Activated naive CD4-positive, alpha-beta T cell (primary cell): ENCODE measurements around the gene LILRB4.
"Not testable (repeated sequence)": the region's sequence is repeated elsewhere in the genome, so short reads cannot be mapped to it uniquely, and the experiment has no call there.

ENCODE experiments used
- DNase-seq, 4 experiments: peaks; one replicate each; lab custom pipeline; 2025; lab: John Stamatoyannopoulos, UW

LILRB4 gene

DNA sequence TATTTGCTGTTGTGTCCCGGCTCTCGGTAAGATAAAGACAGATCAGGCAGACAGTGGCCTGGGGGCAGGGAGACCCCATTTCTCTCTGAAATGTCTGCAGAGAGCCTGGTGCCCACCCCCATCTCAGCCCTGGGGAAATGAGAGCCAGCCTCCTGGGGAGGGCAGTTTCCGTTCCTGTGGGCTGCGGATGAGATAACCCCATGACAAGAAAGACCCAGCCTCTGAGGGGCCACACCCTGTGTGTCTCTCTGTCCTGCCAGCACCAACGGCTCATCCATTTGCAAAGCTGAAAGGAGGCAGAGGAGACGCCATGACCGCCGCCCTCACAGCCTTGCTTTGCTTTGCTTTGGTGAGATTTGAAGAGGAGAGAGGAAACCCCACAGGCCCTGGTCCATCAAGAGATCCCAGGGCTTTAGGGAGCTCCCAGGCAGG is 33.3 kb downstream of the LILRB4 start:
- DNase-seq, result no peak

DNA sequence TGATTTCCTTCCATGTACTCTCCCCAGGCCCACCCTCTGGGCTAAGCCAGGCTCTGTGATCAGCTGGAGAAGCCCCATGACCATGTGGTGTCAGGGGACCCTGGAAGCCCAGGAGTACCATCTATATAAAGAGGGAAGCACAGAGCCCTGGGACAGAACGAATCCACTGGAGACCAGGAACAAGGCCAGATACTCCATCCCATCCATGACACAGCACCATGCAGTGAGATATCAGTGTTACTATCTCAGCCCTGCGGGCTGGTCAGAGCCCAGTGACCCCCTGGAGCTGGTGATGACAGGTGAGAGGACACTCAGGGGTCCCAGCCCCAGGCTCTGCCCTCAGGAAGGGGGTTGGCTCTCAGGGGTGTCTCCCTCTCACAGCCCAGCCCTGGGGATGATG is 34.0 kb downstream of the LILRB4 start:
- no peak for DNase-seq

DNA sequence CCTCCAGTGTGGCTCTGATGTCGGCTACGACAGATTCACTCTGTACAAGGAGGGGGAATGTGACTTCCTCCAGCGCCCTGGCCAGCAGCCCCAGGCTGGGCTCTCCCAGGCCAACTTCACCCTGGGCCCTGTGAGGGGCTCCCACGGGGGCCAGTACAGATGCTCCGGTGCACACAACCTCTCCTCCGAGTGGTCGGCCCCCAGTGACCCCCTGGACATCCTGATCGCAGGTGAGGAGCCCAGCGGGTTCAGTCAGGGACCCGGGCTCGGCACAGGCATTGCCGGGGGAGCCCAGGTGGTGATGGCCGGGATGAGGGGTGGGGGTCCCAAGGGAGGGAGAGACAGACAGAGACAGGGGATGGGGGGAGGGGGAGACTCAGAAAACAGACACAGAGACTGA is 34.9 kb downstream of the LILRB4 start:
- DNase-seq, result not testable (repeated sequence)

DNA sequence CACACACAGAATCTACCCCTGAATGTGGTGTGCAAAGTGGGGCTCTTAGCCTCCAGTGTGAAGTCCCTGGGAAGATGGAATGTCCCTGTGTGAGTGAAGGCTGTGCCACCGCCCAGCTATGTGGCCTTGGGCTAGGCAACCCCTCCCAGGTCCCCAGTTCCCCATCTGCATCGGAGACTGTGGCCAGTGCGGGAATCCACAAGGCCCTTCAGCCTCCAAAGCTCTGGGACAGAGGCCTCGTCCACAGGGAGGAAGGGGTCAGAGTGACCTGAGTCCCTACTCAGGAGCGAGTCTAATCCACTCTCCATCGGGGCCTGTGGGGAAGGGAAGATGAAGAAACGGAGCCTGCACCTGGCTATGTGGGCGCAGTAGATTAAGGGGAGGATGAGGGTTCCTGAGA is 42.1 kb downstream of the LILRB4 start:
- no peak for DNase-seq

DNA sequence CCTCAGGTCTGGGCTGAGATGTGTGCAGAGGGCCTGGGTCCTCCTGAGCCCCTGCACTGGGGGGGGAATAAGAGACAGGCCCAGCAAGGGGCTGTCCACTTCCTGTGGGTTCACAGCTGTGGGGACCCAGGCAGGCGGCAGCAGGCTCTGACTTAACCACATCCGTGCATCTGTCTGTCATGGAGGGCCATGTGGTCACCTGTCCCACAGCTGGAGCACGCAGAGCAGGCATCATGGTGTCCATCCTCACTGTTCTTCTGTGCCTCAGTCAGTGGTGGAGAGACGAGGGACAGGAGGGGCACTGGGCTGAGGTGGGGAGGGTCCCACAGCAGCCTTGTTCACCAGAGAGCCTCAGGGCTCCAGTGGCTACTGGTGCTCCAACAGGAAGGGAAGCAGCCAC is 45.2 kb downstream of the LILRB4 start:
- no peak for DNase-seq

DNA sequence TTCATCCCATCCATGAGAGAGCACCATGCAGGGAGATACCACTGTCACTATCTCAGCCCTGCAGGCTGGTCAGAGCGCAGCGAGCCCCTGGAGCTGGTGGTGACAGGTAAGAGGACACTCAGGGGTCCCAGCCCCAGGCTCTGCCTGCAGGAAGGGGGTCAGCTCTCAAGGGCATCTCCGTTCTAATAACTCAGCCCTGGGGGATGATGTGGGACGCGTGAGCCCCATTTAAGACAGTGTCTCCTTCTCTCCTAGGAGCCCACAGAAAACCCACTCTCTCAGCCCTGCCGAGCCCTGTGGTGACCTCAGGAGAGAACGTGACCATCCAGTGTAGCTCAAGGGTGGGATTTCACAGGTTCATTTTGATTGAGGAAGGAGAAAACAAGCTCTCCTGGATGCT is 46.0 kb downstream of the LILRB4 start:
- no peak for DNase-seq

DNA sequence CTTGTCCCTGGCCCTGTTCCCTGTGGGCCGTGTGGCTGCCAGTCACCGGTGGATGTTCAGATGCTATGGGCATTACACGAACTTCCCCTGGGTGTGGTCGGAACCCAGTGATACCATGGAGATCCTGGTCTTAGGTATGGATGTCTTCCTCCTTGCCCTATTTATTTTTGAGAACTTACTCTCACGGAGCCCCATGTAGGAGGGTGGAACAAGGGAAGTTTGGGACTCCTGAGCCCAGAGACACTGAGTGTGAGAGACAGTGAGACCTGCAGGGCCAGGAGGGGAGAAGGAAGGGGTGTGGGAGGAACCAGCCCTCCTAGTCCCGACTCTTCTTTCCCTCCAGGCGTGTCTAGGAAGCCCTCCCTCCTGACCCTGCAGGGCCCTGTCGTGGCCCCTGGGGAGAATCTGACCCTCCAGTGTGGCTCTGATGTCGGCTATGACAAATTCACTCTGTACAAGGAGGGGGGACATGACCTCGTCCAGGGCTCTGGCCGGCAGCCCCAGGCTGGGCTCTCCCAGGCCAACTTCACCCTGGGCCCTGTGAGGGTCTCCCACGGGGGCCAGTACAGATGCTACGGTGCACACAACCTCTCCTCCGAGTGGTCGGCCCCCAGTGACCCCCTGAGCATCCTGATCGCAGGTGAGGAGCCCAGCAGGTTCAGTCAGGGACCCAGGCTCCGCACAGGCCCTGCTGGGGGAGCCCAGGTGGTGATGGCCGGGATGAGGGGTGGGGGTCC is 46.6 kb downstream of the LILRB4 start:
- DNase-seq, result no peak

DNA sequence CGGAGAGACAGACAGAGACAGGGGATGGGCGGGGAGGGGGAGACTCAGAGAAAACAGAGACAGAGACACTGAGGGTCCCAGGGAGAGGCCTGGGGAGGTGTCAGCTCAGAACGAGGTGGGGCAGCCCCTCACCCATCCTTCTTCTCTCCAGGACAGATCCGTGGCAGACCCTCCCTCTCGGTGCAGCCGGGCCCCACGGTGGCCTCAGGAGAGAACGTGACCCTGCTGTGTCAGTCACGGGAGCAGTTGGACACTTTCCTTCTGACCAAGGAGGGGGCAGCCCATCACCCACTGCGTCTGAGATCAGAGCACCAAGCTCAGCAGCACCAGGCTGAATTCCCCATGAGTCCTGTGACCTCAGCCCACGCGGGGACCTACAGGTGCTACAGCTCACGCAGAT is 47.2 kb downstream of the LILRB4 start:
- DNase-seq, result not testable (repeated sequence)
